ENCODE data around the gene UBR3. TPM values are rescaled to one million over a fixed set of nuclear protein-coding genes. Genes with fewer than 3 reads are reported as not detected.

Gene UBR3
- total and polyA plus RNA-seq, 8 donors = 4.8 to 151 (median 37.3) TPM

- no peak for TF ChIP-seq POLR2AphosphoS5 (IDR thresholded peaks at IDR 0.05)
- no peak for TF ChIP-seq POLR2A (IDR thresholded peaks at IDR 0.05)
- no peak for DNase-seq
- H3K36me3 ChIP-seq = peaks cover 0 to 43% (median 17%) of the 10 kb centered on the region in 4 donors
- no peak overlapping the region for H3K27ac ChIP-seq
- H3K27me3 ChIP-seq = no peaks in the 10 kb centered on the region
- intact Hi-C loops (cut with DNase I; ENCODE audit: low total_unique reads) = no loop called here
- no peaks in the 10 kb centered on the region for H3K4me1 ChIP-seq
- H3K9me3 ChIP-seq = peaks cover 5 to 28% (median 14%) of the 10 kb centered on the region in 4 donors
- whole genome bisulfite sequencing, 5 donors = 82 to 98% (median 94%) methylated on average over 3 of the region's 3 CpGs
- H3K4me3 ChIP-seq = no peak overlapping the region
Observed at GRCh38 chr2:169975221-169975620, 148.0 kb downstream of the UBR3 start.

- Histone ChIP-seq H3K36me3 (peaks cover 0 to 43% (median 17%) of the 10 kb centered on the region in 4 donors), H3K27ac (no peak overlapping the region), H3K27me3 (no peaks in the 10 kb centered on the region), H3K9me3 (peaks cover 5 to 28% (median 14%) of the 10 kb centered on the region in 4 donors), H3K4me1 (no peaks in the 10 kb centered on the region), H3K4me3 (no peak overlapping the region)
- intact Hi-C loops (cut with DNase I; ENCODE audit: low total_unique reads) = no loop called here
- TF ChIP-seq POLR2A (IDR thresholded peaks at IDR 0.05) = no peak
- no peak for TF ChIP-seq CTCF (IDR thresholded peaks at IDR 0.05)
- TF ChIP-seq EP300 (IDR thresholded peaks at IDR 0.05) = no peak
- no peak for TF ChIP-seq POLR2AphosphoS5 (IDR thresholded peaks at IDR 0.05)
- DNase-seq = no peak
Observed at GRCh38 chr2:169976335-169976851, 149.1 kb downstream of the UBR3 start.

GRCh38 chr2:169977530-169977929, 150.3 kb downstream of the UBR3 start:
- TF ChIP-seq CTCF (IDR thresholded peaks at IDR 0.05) (no peak), EP300 (IDR thresholded peaks at IDR 0.05) (no peak), POLR2AphosphoS5 (IDR thresholded peaks at IDR 0.05) (no peak), POLR2A (IDR thresholded peaks at IDR 0.05) (no peak)
- Histone ChIP-seq H3K27me3 (no peaks in the 10 kb centered on the region), H3K9me3 (peaks cover 5 to 28% (median 14%) of the 10 kb centered on the region in 4 donors), H3K4me1 (no peaks in the 10 kb centered on the region), H3K27ac (no peak overlapping the region), H3K36me3 (peaks cover 0 to 43% (median 17%) of the 10 kb centered on the region in 4 donors), H3K4me3 (no peak overlapping the region)
- intact Hi-C loops (cut with DNase I; ENCODE audit: low total_unique reads) = no loop called here
- WGBS, 5 donors = 89 to 99% (median 97%) methylated on average over 3 of the region's 3 CpGs
- DNase-seq = no peak

GRCh38 chr2:169978402-169979017, 151.3 kb downstream of the UBR3 start:
- intact Hi-C loops (cut with DNase I; ENCODE audit: low total_unique reads) = no loop called here
- peaks cover 0 to 43% (median 17%) of the 10 kb centered on the region in 4 donors for H3K36me3 ChIP-seq
- H3K4me3 ChIP-seq = no peak overlapping the region
- no peak for TF ChIP-seq CTCF (IDR thresholded peaks at IDR 0.05)
- TF ChIP-seq EP300 (IDR thresholded peaks at IDR 0.05) = no peak
- no peak for TF ChIP-seq POLR2AphosphoS5 (IDR thresholded peaks at IDR 0.05)
- TF ChIP-seq POLR2A (IDR thresholded peaks at IDR 0.05) = no peak
- DNase-seq = no peak
- no peaks in the 10 kb centered on the region for H3K27me3 ChIP-seq
- no peaks in the 10 kb centered on the region for H3K4me1 ChIP-seq
- no peak overlapping the region for H3K27ac ChIP-seq
- H3K9me3 ChIP-seq = peaks cover 5 to 28% (median 14%) of the 10 kb centered on the region in 4 donors
- WGBS, 5 donors = 79 to 94% (median 84%) methylated on average over 2 of the region's 2 CpGs

- Histone ChIP-seq H3K27ac (no peak overlapping the region), H3K36me3 (peaks cover 0 to 43% (median 17%) of the 10 kb centered on the region in 4 donors), H3K27me3 (no peaks in the 10 kb centered on the region), H3K9me3 (peaks cover 5 to 28% (median 14%) of the 10 kb centered on the region in 4 donors), H3K4me1 (no peaks in the 10 kb centered on the region), H3K4me3 (no peak overlapping the region)
- TF ChIP-seq CTCF (IDR thresholded peaks at IDR 0.05) = no peak
- TF ChIP-seq POLR2AphosphoS5 (IDR thresholded peaks at IDR 0.05) = no peak
- TF ChIP-seq EP300 (IDR thresholded peaks at IDR 0.05) = no peak
- TF ChIP-seq POLR2A (IDR thresholded peaks at IDR 0.05) = no peak
- 83 to 100% (median 98%) methylated on average over 2 of the region's 2 CpGs for WGBS, 5 donors
- intact Hi-C loops (cut with DNase I; ENCODE audit: low total_unique reads) = no loop called here
- no peak for DNase-seq
Observed at GRCh38 chr2:169979025-169979424, 151.8 kb downstream of the UBR3 start.
